OCI-LY7 (cell line): ENCODE results near the gene CNOT6L. TPM values are rescaled to one million over a fixed set of nuclear protein-coding genes. Genes with fewer than 3 reads are reported as not detected.

Source experiments
- BruUV-seq: library from RNA; stranded (reverse); fragments of 400-500 nt; replicated peaks from 2 replicates; lab custom pipeline; 2021; lab: Mats Ljungman, UMichigan
- CTCF ChIA-PET: fragments of 300-600 bp; sonication (Branson Sonifier 250); formaldehyde crosslinking; loops from one replicate; lab custom pipeline; 2022; ENCODE audit warnings: antibody characterized with exemption; ENCODE audit not compliant: unreplicated experiment; lab: Charles Lee
- POLR2A ChIA-PET: fragments of 300-600 bp; sonication (Branson Sonifier 250); formaldehyde crosslinking; loops from one replicate; lab custom pipeline; 2022; ENCODE audit warnings: antibody characterized with exemption; lab: Charles Lee
- DNase-seq: peaks from one replicate; pipeline ENCODE4 v3.0.0-alpha.2; 2015; ENCODE audit warnings: low spot score
- H2AFZ ChIP-seq: fragments of 200-600 bp; sonication (generic), shearing (Covaris generic); 2 replicates; pipeline ENCODE4 v1.6.1; 2014; ENCODE audit warnings: mild to moderate bottlenecking, antibody characterized with exemption, low read length, moderate library complexity
- H3K27ac ChIP-seq: fragments of 200-600 bp; sonication (generic); 2 replicates; pipeline ENCODE4 v1.5.1; 2014; ENCODE audit warnings: mixed run types, low read depth, mild to moderate bottlenecking, moderate library complexity, low read length, inconsistent platforms; ENCODE audit not compliant: poor library complexity, severe bottlenecking
- H3K36me3 ChIP-seq: fragments of 200-600 bp; sonication (generic); 2 replicates; pipeline ENCODE4 v1.6.1; 2014; ENCODE audit warnings: mild to moderate bottlenecking, antibody characterized with exemption, low read length, moderate library complexity, mixed read lengths; ENCODE audit not compliant: insufficient read depth
- H3K4me1 ChIP-seq: fragments of 200-600 bp; sonication (generic); 2 replicates; pipeline ENCODE4 v1.5.1; 2014; ENCODE audit warnings: mild to moderate bottlenecking, low read length; ENCODE audit not compliant: insufficient read depth, poor library complexity, severe bottlenecking
- H3K4me2 ChIP-seq: fragments of 200-600 bp; sonication (generic); 2 replicates; pipeline ENCODE4 v1.6.1; 2014; ENCODE audit warnings: mild to moderate bottlenecking, low read length
- H3K4me3 ChIP-seq: fragments of 200-600 bp; sonication (generic); 2 replicates; pipeline ENCODE4 v1.5.1; 2014; ENCODE audit warnings: mild to moderate bottlenecking, low read depth, low read length; ENCODE audit not compliant: poor library complexity, severe bottlenecking
- H3K79me2 ChIP-seq: fragments of 200-600 bp; sonication (generic); 2 replicates; pipeline ENCODE4 v1.6.1; 2016; ENCODE audit warnings: low read depth, mild to moderate bottlenecking, low read length, moderate library complexity, mixed read lengths; ENCODE audit not compliant: insufficient read depth
- H3K9me2 ChIP-seq: fragments of 200-600 bp; sonication (generic); 2 replicates; pipeline ENCODE4 v1.6.1; 2016; ENCODE audit warnings: mild to moderate bottlenecking, low read length, mixed read lengths; ENCODE audit not compliant: insufficient read depth
- H3K9me3 ChIP-seq: fragments of 200-600 bp; sonication (generic); 2 replicates; pipeline ENCODE4 v1.6.1; 2014; ENCODE audit warnings: mild to moderate bottlenecking, mixed run types, low read length, mixed read lengths
- H4K20me1 ChIP-seq: fragments of 200-600 bp; sonication (generic); 2 replicates; pipeline ENCODE4 v1.6.1; 2014; ENCODE audit warnings: mild to moderate bottlenecking, antibody characterized with exemption, low read length, moderate library complexity, mixed read lengths; ENCODE audit not compliant: insufficient read depth
- CTCF ChIP-seq: fragments of 200-600 bp; sonication (generic); conservative IDR thresholded peaks from 2 replicates; pipeline ENCODE4 v1.5.1; 2014; ENCODE audit warnings: mild to moderate bottlenecking, antibody characterized with exemption, low read length, moderate library complexity, mixed read lengths
- EZH2phosphoT487 ChIP-seq: fragments of 200-600 bp; sonication (generic); IDR thresholded peaks from 2 replicates; pipeline ENCODE4 v1.6.1; 2018; ENCODE audit warnings: low read depth, borderline replicate concordance, mild to moderate bottlenecking, mixed run types, antibody characterized with exemption, low read length, moderate library complexity, mixed read lengths
- intact Hi-C: fragments of 100-400 bp; cut with micrococcal nuclease; formaldehyde crosslinking; loops from one replicate; pipeline ENCODE4 v1.10.0; 2022; ENCODE audit not compliant: unreplicated experiment
- small RNA-seq: library from RNA; depleted of rRNA; stranded (forward); fragments of <200 nt; gene quantifications from one replicate; pipeline ENCODE3, GENCODE V24; 2014
- total RNA-seq, 2 experiments: library from RNA; depleted of rRNA in 1 of 2; stranded (reverse); fragments of >200 nt in 1 of 2; shearing (Covaris generic) in 1 of 2; gene quantifications; 2 replicates each; pipeline ENCODE4 v1.2.3, GENCODE V29; 2014 to 2022

CNOT6L gene
- total RNA-seq, 2 experiments from 2014 or later: 21.4 to 112 TPM

- Histone ChIP-seq H3K4me3 (no peak overlapping the region), H3K9me3 (no peaks in the 10 kb centered on the region), H3K27ac (no peak overlapping the region), H4K20me1 (no peaks in the 10 kb centered on the region), H3K36me3 (no peaks in the 10 kb centered on the region), H2AFZ (no peak overlapping the region), H3K79me2 (no peaks in the 10 kb centered on the region), H3K4me2 (no peak overlapping the region), H3K4me1 (no peaks in the 10 kb centered on the region), H3K9me2 (no peaks in the 10 kb centered on the region)
- DNase-seq: no peak
- intact Hi-C loops: no loop called here
- no TSS peak for BruUV-seq
- ChIA-PET POLR2A (interaction anchor here (0.6 to 1.5 kb wide), 3 partner anchors 9 to 1158 kb away, joined by 3 to 6 read pairs (median 4); no protein-coding TSS in a partner anchor), CTCF (no interaction called here)
- no peak for TF ChIP-seq CTCF
- no peak for TF ChIP-seq EZH2phosphoT487
These were observed 149.1 kb downstream of the CNOT6L start for GRCh38 chr4:77669946-77670590.

- CTCF ChIA-PET: no interaction called here
- Histone ChIP-seq H3K9me2 (no peaks in the 10 kb centered on the region), H3K9me3 (no peaks in the 10 kb centered on the region), H3K79me2 (no peaks in the 10 kb centered on the region), H3K36me3 (no peaks in the 10 kb centered on the region), H3K4me1 (no peaks in the 10 kb centered on the region), H4K20me1 (no peaks in the 10 kb centered on the region), H2AFZ (no peak overlapping the region), H3K4me3 (no peak overlapping the region), H3K27ac (no peak overlapping the region), H3K4me2 (no peak overlapping the region)
- DNase-seq: no peak
- intact Hi-C loops: no loop called here
- TF ChIP-seq EZH2phosphoT487 (no peak), CTCF (no peak)
- POLR2A ChIA-PET: interaction anchor here (0.6 kb wide), 1 partner anchor 437 kb away, joined by 3 read pairs; no protein-coding TSS in a partner anchor
- BruUV-seq: no TSS peak
These were observed 153.6 kb downstream of the CNOT6L start for GRCh38 chr4:77665381-77666069.

Small RNAs within 50 kb of the gene (small RNA-seq; reads per million reads assigned to genes)
- gene AC112225.1: not detected
- not detected for gene RF00612

Other genes with a start within 250 kb of the CNOT6L start
- not detected in 2 replicates for gene CXCL13, start 213.5 kb downstream of the CNOT6L start, total RNA-seq (2014; rRNA removed; shearing (Covaris generic))
- gene CXCL13, start 213.5 kb downstream of the CNOT6L start, total RNA-seq (2022): not detected in 2 replicates
- 16.6 and 22.6 TPM in 2 replicates for gene MRPL1, start 43.5 kb upstream of the CNOT6L start, total RNA-seq (2014; rRNA removed; shearing (Covaris generic))
- 30.0 and 37.4 TPM in 2 replicates for gene MRPL1, start 43.5 kb upstream of the CNOT6L start, total RNA-seq (2022)
- gene FRAS1, start 238.0 kb upstream of the CNOT6L start, total RNA-seq (2014; rRNA removed; shearing (Covaris generic)): 0.19 and 0.31 TPM in 2 replicates
- gene FRAS1, start 238.0 kb upstream of the CNOT6L start, total RNA-seq (2022): 0.30 and 0.33 TPM in 2 replicates